HepG2 (cell line): ENCODE results near the gene SNED1. TPM values are rescaled to one million over a fixed set of nuclear protein-coding genes. Genes with fewer than 3 reads are reported as not detected.

ENCODE experiments used
- BCL3 ChIP-seq: sonication (generic); formaldehyde crosslinking; IDR thresholded peaks from 2 replicates; pipeline ENCODE4 v1.5.1; 2020; ENCODE audit warnings: mild to moderate bottlenecking, missing genetic modification reagents, moderate library complexity
- BRD4 ChIP-seq: sonication (generic); formaldehyde crosslinking; IDR thresholded peaks from 2 replicates; pipeline ENCODE4 v1.4.0; 2020; ENCODE audit warnings: missing genetic modification reagents
- EEA1 ChIP-seq: sonication (generic); formaldehyde crosslinking; IDR thresholded peaks from 2 replicates; pipeline ENCODE4 v1.5.1; 2020; ENCODE audit warnings: mild to moderate bottlenecking, missing genetic modification reagents, borderline replicate concordance
- ERF ChIP-seq: IDR thresholded peaks from 2 replicates; pipeline ENCODE4 v1.6.1; 2018; ENCODE audit warnings: missing biosample characterization, missing genetic modification reagents
- ESRRA ChIP-seq: sonication (generic); formaldehyde crosslinking; IDR thresholded peaks from 2 replicates; pipeline ENCODE4 v1.5.1; 2020; ENCODE audit warnings: mild to moderate bottlenecking, low read depth, missing genetic modification reagents
- FLYWCH1 ChIP-seq: sonication (generic); formaldehyde crosslinking; IDR thresholded peaks from 2 replicates; pipeline ENCODE4 v1.8.1; 2023; ENCODE audit warnings: mild to moderate bottlenecking, missing genetic modification reagents
- FOXJ3 ChIP-seq: sonication (generic); formaldehyde crosslinking; IDR thresholded peaks from 2 replicates; pipeline ENCODE4 v1.4.0; 2020; ENCODE audit warnings: missing genetic modification reagents, mild to moderate bottlenecking, borderline replicate concordance
- HOXA7 ChIP-seq: sonication (generic); formaldehyde crosslinking; IDR thresholded peaks from 2 replicates; pipeline ENCODE4 v1.8.1; 2022; ENCODE audit warnings: mild to moderate bottlenecking, missing genetic modification reagents, moderate library complexity
- IKZF4 ChIP-seq: sonication (generic); formaldehyde crosslinking; IDR thresholded peaks from 2 replicates; pipeline ENCODE4 v1.5.1; 2020; ENCODE audit warnings: borderline replicate concordance, mild to moderate bottlenecking, low read depth, missing genetic modification reagents; ENCODE audit errors: not compliant biosample characterization
- MAZ ChIP-seq, 2 experiments: sonication (generic) in 1 of 2; formaldehyde crosslinking in 1 of 2; IDR thresholded peaks; 2 replicates each; pipeline versions ENCODE4 v1.5.0 to v1.6.1; 2012 to 2020; ENCODE audit warnings: low read depth in 2 of 2, mild to moderate bottlenecking in 2 of 2, borderline replicate concordance in 1 of 2, improper control_type of control experiment in 1 of 2, low read length in 1 of 2, missing genetic modification reagents in 1 of 2, moderate library complexity in 1 of 2
- MTF1 ChIP-seq: sonication (generic); formaldehyde crosslinking; IDR thresholded peaks from 2 replicates; pipeline ENCODE4 v1.5.0; 2020; ENCODE audit warnings: missing genetic modification reagents
- MXD4 ChIP-seq: IDR thresholded peaks from 2 replicates; pipeline ENCODE4 v1.6.1; 2016; ENCODE audit warnings: mild to moderate bottlenecking, missing biosample characterization, missing genetic modification reagents
- NFIC ChIP-seq: IDR thresholded peaks from 2 replicates; pipeline ENCODE4 v1.6.1; 2012; ENCODE audit warnings: mild to moderate bottlenecking, low read length, inconsistent platforms
- NR2C2 ChIP-seq: sonication (generic); formaldehyde crosslinking; IDR thresholded peaks from 2 replicates; pipeline ENCODE4 v1.4.0; 2020; ENCODE audit warnings: missing genetic modification reagents, mild to moderate bottlenecking, moderate library complexity, borderline replicate concordance
- TFAP4 ChIP-seq: sonication (generic); IDR thresholded peaks from 2 replicates; pipeline ENCODE4 v1.6.1; 2016; ENCODE audit warnings: low read depth, borderline replicate concordance
- TSC22D2 ChIP-seq: sonication (generic); formaldehyde crosslinking; IDR thresholded peaks from 2 replicates; pipeline ENCODE4 v1.5.1; 2020; ENCODE audit warnings: missing genetic modification reagents, mild to moderate bottlenecking, borderline replicate concordance
- ZC3H4 ChIP-seq: sonication (generic); formaldehyde crosslinking; IDR thresholded peaks from 2 replicates; pipeline ENCODE4 v1.4.0; 2020; ENCODE audit warnings: missing genetic modification reagents, borderline replicate concordance
- ZFP90 ChIP-seq: sonication (generic); formaldehyde crosslinking; IDR thresholded peaks from 2 replicates; pipeline ENCODE4 v1.8.0; 2022; ENCODE audit warnings: missing genetic modification reagents, mild to moderate bottlenecking, inconsistent platforms, borderline replicate concordance
- ZNF124 ChIP-seq: sonication (generic); formaldehyde crosslinking; IDR thresholded peaks from 2 replicates; pipeline ENCODE4 v1.4.0; 2020; ENCODE audit warnings: missing genetic modification reagents
- ZNF282 ChIP-seq: fragments of 450-650 bp; IDR thresholded peaks from 2 replicates; pipeline ENCODE4 v1.6.1; 2018; ENCODE audit not compliant: partially characterized antibody
- ZNF343 ChIP-seq: sonication (generic); formaldehyde crosslinking; IDR thresholded peaks from 2 replicates; pipeline ENCODE4 v1.4.0; 2020; ENCODE audit warnings: mild to moderate bottlenecking, missing genetic modification reagents
- ZNF484 ChIP-seq: sonication (generic); formaldehyde crosslinking; IDR thresholded peaks from 2 replicates; pipeline ENCODE4 v1.5.1; 2020; ENCODE audit warnings: mild to moderate bottlenecking, low read depth, missing genetic modification reagents, borderline replicate concordance
- ZNF546 ChIP-seq: sonication (generic); formaldehyde crosslinking; conservative IDR thresholded peaks from 2 replicates; pipeline ENCODE4 v1.8.1; 2023; ENCODE audit warnings: mild to moderate bottlenecking, missing genetic modification reagents
- ZNF619 ChIP-seq: sonication (generic); formaldehyde crosslinking; IDR thresholded peaks from 2 replicates; pipeline ENCODE4 v1.4.0; 2020; ENCODE audit warnings: mild to moderate bottlenecking, missing genetic modification reagents
- ZNF75D ChIP-seq: sonication (generic); formaldehyde crosslinking; IDR thresholded peaks from 2 replicates; pipeline ENCODE4 v1.8.1; 2023; ENCODE audit warnings: missing genetic modification reagents, mild to moderate bottlenecking, borderline replicate concordance
- ZNF891 ChIP-seq: sonication (generic); formaldehyde crosslinking; IDR thresholded peaks from 2 replicates; pipeline ENCODE4 v1.5.0; 2020; ENCODE audit warnings: mild to moderate bottlenecking, missing genetic modification reagents
- polyA plus RNA-seq, 8 experiments: library from polyadenylated mRNA; depleted of rRNA in 3 of 8; stranded (reverse) in 7 of 8; unstranded in 1 of 8; fragments of >200 nt; fragmentation: Illumina TruSeq in 4 of 8; extraction: Trizol in 4 of 8; gene quantifications; 2 replicates each; pipeline versions ENCODE4 v1.2.1 to v1.2.3, GENCODE V29; 2011 to 2016; ENCODE audit warnings: low read depth in 4 of 8, missing spikeins in 1 of 8, mixed read lengths in 1 of 8; ENCODE audit not compliant: insufficient read depth in 1 of 8
- total RNA-seq, 5 experiments: library from RNA; depleted of rRNA; stranded (reverse); fragments of >200 nt; fragmentation: Illumina TruSeq; extraction: Trizol; gene quantifications; 2 replicates each; pipeline ENCODE4 v1.2.3, GENCODE V29; 2016; ENCODE audit warnings: low read depth in 1 of 5
- TF ChIP-seq, protein P1 (sequence below): sonication (generic); formaldehyde crosslinking; IDR thresholded peaks from 2 replicates; pipeline ENCODE4 v1.8.0; 2022; ENCODE audit warnings: missing genetic modification reagents, mild to moderate bottlenecking, moderate library complexity, borderline replicate concordance

The SNED1 gene
- total and polyA plus RNA-seq, 2 of the 13 experiments (the other 11 are each of a cell fraction or from before 2014, with no cell fraction given), result 0.15 to 0.65 TPM

DNA sequence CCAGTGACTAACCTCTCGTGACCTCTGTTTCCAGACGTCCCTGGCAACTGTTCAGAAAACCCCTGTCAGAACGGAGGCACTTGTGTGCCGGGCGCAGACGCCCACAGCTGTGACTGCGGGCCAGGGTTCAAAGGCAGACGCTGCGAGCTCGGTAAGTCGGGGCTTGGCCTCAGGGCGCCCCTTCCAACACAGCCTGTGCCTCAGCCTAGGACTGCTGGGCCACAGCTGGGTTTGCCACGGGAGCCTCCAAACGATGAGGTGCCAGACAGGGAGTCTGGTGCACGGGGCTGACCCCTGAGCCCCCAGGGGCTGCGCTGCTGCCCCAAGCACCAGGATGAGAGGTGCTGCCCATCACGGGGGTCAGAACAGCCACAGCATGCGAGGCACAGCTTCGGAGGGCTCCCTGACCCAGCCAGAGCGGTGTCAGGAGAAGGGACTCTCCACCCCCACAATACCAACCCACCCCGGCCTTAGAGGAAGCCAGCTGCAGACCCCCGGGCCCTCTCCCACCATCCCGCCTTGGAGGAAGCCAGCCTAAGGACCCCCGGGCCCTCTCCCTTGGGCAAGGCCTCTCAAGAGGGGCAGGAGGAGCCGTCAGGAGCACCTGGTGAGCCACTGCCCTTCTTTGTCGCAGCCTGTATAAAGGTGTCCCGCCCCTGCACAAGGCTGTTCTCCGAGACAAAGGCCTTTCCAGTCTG is 83.4 kb downstream of the SNED1 start (continued):
- TF ChIP-seq ZFP90 (peak; percentile 58; the same call in 1 of the 2 replicates), ZNF75D (CRISPR knock-in tag) (no peak), ERF (CRISPR knock-in tag) (no peak), ZNF343 (CRISPR knock-in tag) (no peak), ZC3H4 (no peak), ZNF546 (CRISPR knock-in tag) (no peak), BCL3 (CRISPR knock-in tag) (no peak), HOXA7 (no peak), MXD4 (CRISPR knock-in tag) (no peak), NR2C2 (CRISPR knock-in tag) (no peak), BRD4 (no peak), ZNF484 (CRISPR knock-in tag) (no peak), EEA1 (no peak), MTF1 (CRISPR knock-in tag) (peak; percentile 94), ESRRA (CRISPR knock-in tag) (no peak), TSC22D2 (CRISPR knock-in tag) (no peak), IKZF4 (CRISPR knock-in tag) (no peak), TFAP4 (peak; percentile 53; the same call in 1 of the 2 replicates), FOXJ3 (CRISPR knock-in tag) (0 out of 2 replicates have a peak, but pooled peaks have one; percentile 21), ZNF282 (no peak), ZNF124 (CRISPR knock-in tag) (no peak), ZNF619 (CRISPR knock-in tag) (no peak), ZNF891 (CRISPR knock-in tag) (no peak), FLYWCH1 (CRISPR knock-in tag) (no peak), NFIC (no peak), MAZ (IDR thresholded peaks at IDR 0.05; ENCODE audit: borderline replicate concordance, low read depth, low read length) (no peak), MAZ (CRISPR knock-in tag; IDR thresholded peaks at IDR 0.05; ENCODE audit: low read depth) (no peak)
- TF ChIP-seq, protein P1, sequence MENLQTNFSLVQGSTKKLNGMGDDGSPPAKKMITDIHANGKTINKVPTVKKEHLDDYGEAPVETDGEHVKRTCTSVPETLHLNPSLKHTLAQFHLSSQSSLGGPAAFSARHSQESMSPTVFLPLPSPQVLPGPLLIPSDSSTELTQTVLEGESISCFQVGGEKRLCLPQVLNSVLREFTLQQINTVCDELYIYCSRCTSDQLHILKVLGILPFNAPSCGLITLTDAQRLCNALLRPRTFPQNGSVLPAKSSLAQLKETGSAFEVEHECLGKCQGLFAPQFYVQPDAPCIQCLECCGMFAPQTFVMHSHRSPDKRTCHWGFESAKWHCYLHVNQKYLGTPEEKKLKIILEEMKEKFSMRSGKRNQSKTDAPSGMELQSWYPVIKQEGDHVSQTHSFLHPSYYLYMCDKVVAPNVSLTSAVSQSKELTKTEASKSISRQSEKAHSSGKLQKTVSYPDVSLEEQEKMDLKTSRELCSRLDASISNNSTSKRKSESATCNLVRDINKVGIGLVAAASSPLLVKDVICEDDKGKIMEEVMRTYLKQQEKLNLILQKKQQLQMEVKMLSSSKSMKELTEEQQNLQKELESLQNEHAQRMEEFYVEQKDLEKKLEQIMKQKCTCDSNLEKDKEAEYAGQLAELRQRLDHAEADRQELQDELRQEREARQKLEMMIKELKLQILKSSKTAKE (CRISPR knock-in tag), result no peak
